ENCODE results near the gene HDAC7.

The HDAC7 gene

DNA sequence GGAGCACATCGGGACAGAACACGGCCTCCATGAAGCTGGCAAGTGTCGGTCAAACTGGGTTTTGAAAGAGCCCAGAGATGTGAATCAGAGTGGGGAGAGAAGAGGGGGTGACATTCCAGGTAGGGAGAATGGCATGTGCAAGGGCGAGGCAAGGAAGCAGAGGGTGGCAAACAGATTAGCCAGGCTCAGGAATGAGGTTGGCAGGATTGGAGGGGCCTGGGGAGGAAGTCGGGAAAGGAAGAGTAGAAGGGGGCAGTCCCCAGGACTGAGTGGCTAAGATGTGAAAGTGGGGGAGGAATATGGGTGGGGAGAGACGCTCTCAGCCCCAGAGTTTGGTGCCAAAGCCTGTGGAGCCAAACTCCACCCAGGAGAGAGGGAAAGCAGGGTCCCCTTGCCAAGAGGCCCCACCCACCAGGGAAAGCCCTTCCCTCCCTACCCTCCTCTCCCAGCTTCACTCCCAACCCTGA is 5.5 kb upstream of the HDAC7 start:
- peak; percentile 97 for TF ChIP-seq TEAD4 (IDR thresholded peaks at IDR 0.05)
- TF ChIP-seq, protein P1, sequence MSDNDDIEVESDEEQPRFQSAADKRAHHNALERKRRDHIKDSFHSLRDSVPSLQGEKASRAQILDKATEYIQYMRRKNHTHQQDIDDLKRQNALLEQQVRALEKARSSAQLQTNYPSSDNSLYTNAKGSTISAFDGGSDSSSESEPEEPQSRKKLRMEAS (IDR thresholded peaks at IDR 0.05) = peak; percentile 74
- TF ChIP-seq EP300 (IDR thresholded peaks at IDR 0.05; ENCODE audit: borderline replicate concordance) = peak; percentile 92
- TF ChIP-seq, protein P2, sequence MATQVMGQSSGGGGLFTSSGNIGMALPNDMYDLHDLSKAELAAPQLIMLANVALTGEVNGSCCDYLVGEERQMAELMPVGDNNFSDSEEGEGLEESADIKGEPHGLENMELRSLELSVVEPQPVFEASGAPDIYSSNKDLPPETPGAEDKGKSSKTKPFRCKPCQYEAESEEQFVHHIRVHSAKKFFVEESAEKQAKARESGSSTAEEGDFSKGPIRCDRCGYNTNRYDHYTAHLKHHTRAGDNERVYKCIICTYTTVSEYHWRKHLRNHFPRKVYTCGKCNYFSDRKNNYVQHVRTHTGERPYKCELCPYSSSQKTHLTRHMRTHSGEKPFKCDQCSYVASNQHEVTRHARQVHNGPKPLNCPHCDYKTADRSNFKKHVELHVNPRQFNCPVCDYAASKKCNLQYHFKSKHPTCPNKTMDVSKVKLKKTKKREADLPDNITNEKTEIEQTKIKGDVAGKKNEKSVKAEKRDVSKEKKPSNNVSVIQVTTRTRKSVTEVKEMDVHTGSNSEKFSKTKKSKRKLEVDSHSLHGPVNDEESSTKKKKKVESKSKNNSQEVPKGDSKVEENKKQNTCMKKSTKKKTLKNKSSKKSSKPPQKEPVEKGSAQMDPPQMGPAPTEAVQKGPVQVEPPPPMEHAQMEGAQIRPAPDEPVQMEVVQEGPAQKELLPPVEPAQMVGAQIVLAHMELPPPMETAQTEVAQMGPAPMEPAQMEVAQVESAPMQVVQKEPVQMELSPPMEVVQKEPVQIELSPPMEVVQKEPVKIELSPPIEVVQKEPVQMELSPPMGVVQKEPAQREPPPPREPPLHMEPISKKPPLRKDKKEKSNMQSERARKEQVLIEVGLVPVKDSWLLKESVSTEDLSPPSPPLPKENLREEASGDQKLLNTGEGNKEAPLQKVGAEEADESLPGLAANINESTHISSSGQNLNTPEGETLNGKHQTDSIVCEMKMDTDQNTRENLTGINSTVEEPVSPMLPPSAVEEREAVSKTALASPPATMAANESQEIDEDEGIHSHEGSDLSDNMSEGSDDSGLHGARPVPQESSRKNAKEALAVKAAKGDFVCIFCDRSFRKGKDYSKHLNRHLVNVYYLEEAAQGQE (IDR thresholded peaks at IDR 0.05; ENCODE audit: low read depth) = no peak
- 0 out of 2 replicates have a peak, but pooled peaks have one; percentile 28 for TF ChIP-seq TAF1 (IDR thresholded peaks at IDR 0.05; ENCODE audit: low read depth)
- peak; percentile 87 for TF ChIP-seq TCF12 (IDR thresholded peaks at IDR 0.05; ENCODE audit: low read depth)
- no peak for TF ChIP-seq EGR1 (IDR thresholded peaks at IDR 0.05)
- TF ChIP-seq CEBPB (IDR thresholded peaks at IDR 0.05) = no peak
- peak; percentile 59 for TF ChIP-seq FOXM1 (IDR thresholded peaks at IDR 0.05; ENCODE audit: borderline replicate concordance, low read depth)
- TF ChIP-seq YY1 (IDR thresholded peaks at IDR 0.05; ENCODE audit: low read depth) = no peak; the same call in 1 of the 2 replicates
- TF ChIP-seq, protein P3, sequence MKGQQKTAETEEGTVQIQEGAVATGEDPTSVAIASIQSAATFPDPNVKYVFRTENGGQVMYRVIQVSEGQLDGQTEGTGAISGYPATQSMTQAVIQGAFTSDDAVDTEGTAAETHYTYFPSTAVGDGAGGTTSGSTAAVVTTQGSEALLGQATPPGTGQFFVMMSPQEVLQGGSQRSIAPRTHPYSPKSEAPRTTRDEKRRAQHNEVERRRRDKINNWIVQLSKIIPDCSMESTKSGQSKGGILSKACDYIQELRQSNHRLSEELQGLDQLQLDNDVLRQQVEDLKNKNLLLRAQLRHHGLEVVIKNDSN (IDR thresholded peaks at IDR 0.05) = no peak
- TF ChIP-seq NFIC (IDR thresholded peaks at IDR 0.05) = peak; percentile 91
- 0 out of 2 replicates have a peak, but pooled peaks have one; percentile 15 for TF ChIP-seq RAD21 (IDR thresholded peaks at IDR 0.05; ENCODE audit: low read depth)
- TF ChIP-seq CREB1 (IDR thresholded peaks at IDR 0.05; ENCODE audit: low read depth) = no peak
- peak; percentile 53; the same call in 1 of the 2 replicates for TF ChIP-seq ZBTB7A (IDR thresholded peaks at IDR 0.05; ENCODE audit: low read depth)

DNA sequence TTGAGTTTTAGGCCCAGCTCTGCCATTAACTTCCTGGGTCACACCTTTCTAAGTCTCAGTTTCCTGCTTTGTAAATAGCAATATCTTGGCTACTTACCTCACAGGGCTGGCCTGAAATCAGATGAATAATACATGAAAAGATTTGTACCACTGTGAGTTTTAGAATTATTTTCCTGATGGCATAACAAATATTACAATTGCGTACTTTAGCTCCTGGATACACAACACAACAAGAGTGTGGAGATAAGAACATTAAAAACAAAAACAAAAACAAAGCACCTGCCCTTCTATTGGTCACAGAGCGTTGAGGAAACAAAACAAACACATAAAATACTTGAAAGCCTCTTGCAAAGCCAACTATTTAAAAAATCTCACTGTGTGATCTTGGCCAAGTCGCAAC is 4.9 kb upstream of the HDAC7 start:
- TF ChIP-seq TCF12 (IDR thresholded peaks at IDR 0.05; ENCODE audit: low read depth) = no peak
- TF ChIP-seq, protein P1 (IDR thresholded peaks at IDR 0.05) = peak; percentile 30

DNA sequence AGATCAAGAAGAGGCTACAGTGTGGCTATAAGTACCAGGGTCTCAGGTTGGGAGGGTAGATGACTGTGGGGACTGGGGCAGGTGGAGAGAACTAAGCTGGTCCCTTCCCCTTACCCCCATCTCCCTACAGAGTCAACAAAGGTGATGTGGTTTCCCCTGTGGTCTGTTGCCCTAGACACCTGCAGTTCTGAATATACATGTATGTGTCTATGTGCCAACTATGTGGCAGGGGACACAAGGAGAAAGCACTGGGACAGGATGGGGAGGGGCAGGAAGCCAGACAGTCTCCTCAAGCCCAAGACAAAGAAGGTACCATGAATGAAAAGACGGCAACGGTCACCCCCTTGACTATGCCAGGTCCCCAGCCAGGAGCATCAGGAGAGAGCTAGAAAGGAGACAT is 4.5 kb upstream of the HDAC7 start:
- TF ChIP-seq, protein P2 (IDR thresholded peaks at IDR 0.05; ENCODE audit: low read depth) = no peak
- TF ChIP-seq YY1 (IDR thresholded peaks at IDR 0.05; ENCODE audit: low read depth) (no peak), TAF1 (IDR thresholded peaks at IDR 0.05; ENCODE audit: low read depth) (no peak), NFIC (IDR thresholded peaks at IDR 0.05) (no peak), TCF12 (IDR thresholded peaks at IDR 0.05; ENCODE audit: low read depth) (no peak), EP300 (IDR thresholded peaks at IDR 0.05; ENCODE audit: borderline replicate concordance) (no peak), ZBTB7A (IDR thresholded peaks at IDR 0.05; ENCODE audit: low read depth) (no peak), RAD21 (IDR thresholded peaks at IDR 0.05; ENCODE audit: low read depth) (no peak), EGR1 (IDR thresholded peaks at IDR 0.05) (no peak), TEAD4 (IDR thresholded peaks at IDR 0.05) (no peak; the same call in 1 of the 2 replicates), FOXM1 (IDR thresholded peaks at IDR 0.05; ENCODE audit: borderline replicate concordance, low read depth) (no peak), CREB1 (IDR thresholded peaks at IDR 0.05; ENCODE audit: low read depth) (no peak), CEBPB (IDR thresholded peaks at IDR 0.05) (no peak)
- TF ChIP-seq, protein P1 (IDR thresholded peaks at IDR 0.05) = no peak
- TF ChIP-seq, protein P3 (IDR thresholded peaks at IDR 0.05) = no peak

DNA sequence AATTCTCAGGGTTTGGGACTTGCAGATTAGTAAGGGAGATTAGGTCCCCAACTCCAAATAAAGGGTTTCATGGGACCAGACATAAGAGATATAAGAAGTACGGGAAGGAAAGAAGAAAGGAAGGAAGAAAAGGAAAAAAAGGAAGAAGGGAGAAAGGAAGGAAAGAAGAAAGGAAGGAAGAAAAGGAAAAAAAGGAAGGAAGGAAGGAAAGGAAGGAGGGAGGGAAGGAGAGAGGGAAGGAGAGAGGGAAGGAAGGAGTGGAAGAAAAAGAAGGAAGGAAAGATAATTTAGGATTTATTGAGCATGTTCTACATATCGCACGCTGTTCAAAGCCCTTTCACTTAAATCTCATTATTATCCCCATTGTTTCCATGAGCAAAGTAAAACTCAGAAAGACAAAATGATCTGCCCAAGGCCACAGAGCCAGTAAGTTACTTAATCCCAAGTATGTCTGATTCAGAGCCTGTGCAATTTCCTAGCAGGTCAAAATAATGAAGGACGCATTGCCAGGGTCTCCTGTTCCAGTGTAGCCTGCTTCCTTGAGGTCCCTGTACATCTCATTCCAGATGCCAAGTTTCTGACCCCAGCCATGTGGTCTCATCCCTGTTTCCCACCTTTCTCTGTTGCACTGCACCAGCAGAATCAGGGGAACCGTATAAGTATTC is 3.9 kb upstream of the HDAC7 start:
- TF ChIP-seq TCF12 (IDR thresholded peaks at IDR 0.05; ENCODE audit: low read depth) = no peak
- no peak for TF ChIP-seq TAF1 (IDR thresholded peaks at IDR 0.05; ENCODE audit: low read depth)
- TF ChIP-seq RAD21 (IDR thresholded peaks at IDR 0.05; ENCODE audit: low read depth) = no peak
- no peak for TF ChIP-seq NFIC (IDR thresholded peaks at IDR 0.05)
- no peak for TF ChIP-seq TEAD4 (IDR thresholded peaks at IDR 0.05)
- TF ChIP-seq EP300 (IDR thresholded peaks at IDR 0.05; ENCODE audit: borderline replicate concordance) = no peak
- no peak for TF ChIP-seq EGR1 (IDR thresholded peaks at IDR 0.05)
- TF ChIP-seq, protein P1 (IDR thresholded peaks at IDR 0.05) = no peak
- TF ChIP-seq FOXM1 (IDR thresholded peaks at IDR 0.05; ENCODE audit: borderline replicate concordance, low read depth) = no peak
- no peak for TF ChIP-seq ZBTB7A (IDR thresholded peaks at IDR 0.05; ENCODE audit: low read depth)
- TF ChIP-seq YY1 (IDR thresholded peaks at IDR 0.05; ENCODE audit: low read depth) = no peak
- TF ChIP-seq CEBPB (IDR thresholded peaks at IDR 0.05) = no peak
- TF ChIP-seq CREB1 (IDR thresholded peaks at IDR 0.05; ENCODE audit: low read depth) = no peak
- TF ChIP-seq, protein P3 (IDR thresholded peaks at IDR 0.05) = no peak
- TF ChIP-seq, protein P2 (IDR thresholded peaks at IDR 0.05; ENCODE audit: low read depth) = no peak
